AG09309 (cell line): ENCODE results near the gene SETDB2.

Experiments used
- DNase-seq: peaks from one replicate; pipeline ENCODE4 v3.0.0-alpha.2; 2010; ENCODE audit warnings: low read depth
- H3K4me3 ChIP-seq: 2 replicates; pipeline ENCODE4 v1.5.1; 2011; ENCODE audit warnings: mild to moderate bottlenecking, low read depth, low read length, moderate library complexity; ENCODE audit not compliant: control insufficient read depth
- TF ChIP-seq, protein P1 (sequence below): IDR thresholded peaks from 2 replicates; pipeline ENCODE4 v1.5.1; 2011; ENCODE audit warnings: mild to moderate bottlenecking, low read depth, low read length, inconsistent platforms; ENCODE audit not compliant: insufficient read depth, control insufficient read depth; ENCODE audit errors: missing control alignments

Gene SETDB2

DNA sequence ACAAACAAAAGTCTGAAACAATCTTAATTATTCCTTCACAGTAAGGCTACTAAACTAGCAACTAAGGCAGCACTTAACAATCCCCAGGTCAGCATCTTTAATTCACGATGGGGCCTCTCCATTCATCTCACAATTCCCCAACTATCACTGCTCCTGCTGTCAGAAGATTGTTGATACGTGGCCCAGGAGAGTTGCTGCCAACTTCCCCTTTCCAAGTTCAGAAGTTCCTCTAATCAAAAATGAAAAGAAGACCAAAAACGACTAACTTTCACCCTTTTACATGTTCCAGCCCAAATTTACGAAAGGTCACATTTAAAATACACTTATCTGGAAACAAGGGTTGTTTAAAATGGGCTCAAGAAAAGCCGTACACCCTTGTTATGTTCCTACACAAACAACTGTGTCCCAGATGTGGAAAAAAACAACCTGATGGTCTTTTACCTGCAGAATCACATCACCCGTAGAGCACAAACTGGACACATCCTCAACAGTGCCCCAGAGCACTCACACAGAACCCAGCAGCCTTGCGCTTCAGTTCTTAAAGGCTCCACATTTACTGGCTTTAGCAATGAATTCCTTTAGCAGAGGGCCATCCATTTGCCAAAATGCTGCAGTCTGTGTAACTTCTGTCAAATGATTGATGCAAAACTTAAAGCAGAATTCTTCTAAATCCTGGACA, 89.7 kb downstream of the SETDB2 start:
- H3K4me3 ChIP-seq = no peak overlapping the region
- no peak for DNase-seq
- TF ChIP-seq, protein P1, sequence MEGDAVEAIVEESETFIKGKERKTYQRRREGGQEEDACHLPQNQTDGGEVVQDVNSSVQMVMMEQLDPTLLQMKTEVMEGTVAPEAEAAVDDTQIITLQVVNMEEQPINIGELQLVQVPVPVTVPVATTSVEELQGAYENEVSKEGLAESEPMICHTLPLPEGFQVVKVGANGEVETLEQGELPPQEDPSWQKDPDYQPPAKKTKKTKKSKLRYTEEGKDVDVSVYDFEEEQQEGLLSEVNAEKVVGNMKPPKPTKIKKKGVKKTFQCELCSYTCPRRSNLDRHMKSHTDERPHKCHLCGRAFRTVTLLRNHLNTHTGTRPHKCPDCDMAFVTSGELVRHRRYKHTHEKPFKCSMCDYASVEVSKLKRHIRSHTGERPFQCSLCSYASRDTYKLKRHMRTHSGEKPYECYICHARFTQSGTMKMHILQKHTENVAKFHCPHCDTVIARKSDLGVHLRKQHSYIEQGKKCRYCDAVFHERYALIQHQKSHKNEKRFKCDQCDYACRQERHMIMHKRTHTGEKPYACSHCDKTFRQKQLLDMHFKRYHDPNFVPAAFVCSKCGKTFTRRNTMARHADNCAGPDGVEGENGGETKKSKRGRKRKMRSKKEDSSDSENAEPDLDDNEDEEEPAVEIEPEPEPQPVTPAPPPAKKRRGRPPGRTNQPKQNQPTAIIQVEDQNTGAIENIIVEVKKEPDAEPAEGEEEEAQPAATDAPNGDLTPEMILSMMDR = no peak

DNA sequence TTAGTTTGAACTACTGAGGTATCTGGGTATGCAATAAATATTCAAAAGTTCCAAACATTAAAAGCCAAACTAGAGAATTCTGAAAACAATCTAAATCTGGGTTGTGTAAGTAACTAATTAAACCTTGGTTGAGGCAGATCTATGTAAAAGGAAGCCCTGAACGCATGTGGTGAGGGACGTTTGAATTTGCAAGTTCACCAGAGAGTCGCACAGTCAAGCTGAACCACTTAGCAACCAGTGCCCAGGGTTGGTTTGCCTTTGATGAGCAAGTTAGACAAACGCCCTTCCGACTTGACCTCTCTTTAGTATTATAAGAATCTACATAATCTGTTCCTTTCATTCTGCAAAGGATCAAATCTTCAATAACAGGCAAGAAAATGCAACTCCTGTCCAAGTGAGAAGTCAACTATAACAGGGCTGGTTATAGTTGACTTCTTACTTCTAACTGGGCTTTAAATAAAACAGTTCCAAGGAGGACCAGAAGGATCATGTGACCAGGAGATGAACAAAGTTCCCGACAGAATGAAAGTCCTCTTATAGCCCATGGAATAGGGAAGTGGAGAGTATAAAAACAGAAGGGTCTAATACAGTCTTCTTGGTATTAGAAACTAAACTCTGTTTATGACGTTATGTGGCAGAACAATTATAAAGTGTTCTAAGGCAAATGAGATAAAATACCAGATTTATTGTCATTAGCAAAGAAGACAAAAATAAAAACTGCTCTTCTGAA, 92.2 kb downstream of the SETDB2 start:
- TF ChIP-seq, protein P1 = no peak
- no peak for DNase-seq
- H3K4me3 ChIP-seq = no peak overlapping the region

DNA sequence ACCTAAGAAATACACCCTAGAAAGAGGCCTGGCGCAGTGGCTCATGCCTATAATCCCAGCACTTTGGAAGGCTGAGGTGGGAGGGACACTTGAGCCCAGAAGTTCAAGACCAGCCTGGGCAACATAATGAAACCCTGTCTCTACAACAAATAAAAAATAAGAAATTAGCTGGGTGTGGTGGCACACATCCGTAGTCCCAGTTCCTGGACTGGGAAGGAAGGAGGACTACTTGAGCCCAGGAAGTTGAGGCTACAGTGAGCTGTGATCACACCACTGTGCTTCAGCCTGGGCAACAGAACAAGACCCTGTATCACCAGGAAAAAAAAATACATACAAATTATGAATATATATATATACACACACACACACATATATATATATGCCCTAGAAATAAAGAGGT, 94.3 kb downstream of the SETDB2 start:
- H3K4me3 ChIP-seq = no peak overlapping the region
- TF ChIP-seq, protein P1 = no peak
- no peak for DNase-seq

DNA sequence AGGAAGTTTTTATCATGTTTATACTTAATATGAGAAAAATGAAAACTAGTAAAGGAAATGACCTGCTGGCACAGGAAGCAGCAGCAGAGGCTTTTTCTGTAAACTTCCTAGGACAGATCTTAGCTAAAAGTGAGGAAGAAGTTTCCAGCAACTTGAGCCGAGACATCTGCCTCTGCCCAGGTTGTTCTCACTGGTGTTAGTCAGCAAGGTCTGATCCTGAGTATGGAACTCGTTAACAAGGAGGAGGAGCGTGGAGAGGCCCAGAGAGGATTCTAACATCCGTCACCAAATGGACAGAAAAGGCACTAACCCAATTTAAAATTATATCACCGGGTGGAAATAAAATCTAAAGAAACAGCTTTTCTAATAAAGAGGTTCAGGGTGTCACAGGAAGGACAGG, 95.2 kb downstream of the SETDB2 start:
- no peak for DNase-seq
- H3K4me3 ChIP-seq = no peak overlapping the region
- TF ChIP-seq, protein P1 = no peak

DNA sequence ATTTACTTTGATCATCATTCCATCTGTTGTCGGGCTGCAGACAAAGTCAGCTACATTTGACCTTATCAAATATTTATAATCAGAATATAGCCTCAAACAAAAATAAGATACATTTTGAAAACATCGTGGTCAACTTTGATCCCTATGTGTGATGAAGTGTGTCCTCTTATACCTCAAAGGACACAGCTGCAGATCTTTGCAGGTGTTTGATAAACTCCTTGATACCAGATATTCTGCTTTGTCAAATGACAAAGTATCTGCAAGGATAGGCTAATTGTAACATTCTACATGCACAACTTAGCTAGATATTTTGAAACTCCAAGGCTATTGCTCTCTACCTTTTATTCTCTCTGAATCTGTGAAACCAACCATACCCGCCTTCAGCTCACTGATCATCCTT, 95.7 kb downstream of the SETDB2 start:
- TF ChIP-seq, protein P1 = no peak
- no peak for DNase-seq
- no peak overlapping the region for H3K4me3 ChIP-seq

- no peak for DNase-seq
- TF ChIP-seq, protein P1 = no peak
- H3K4me3 ChIP-seq = no peak overlapping the region
These were observed 96.5 kb downstream of the SETDB2 start for GRCh38 chr13:49540552-49540951.
